Activated naive CD4-positive, alpha-beta T cell treated with anti-CD3 and anti-CD28 coated beads, Interleukin-2, amount 10 ng/mL, durations not matched to agents 7 days and 5 days (primary cell): ENCODE data around the gene PDGFC.

Experiments used
- CTCF ChIA-PET: fragments of 350-600 bp; sonication (Branson Sonifier 250); formaldehyde crosslinking; loops from one replicate; lab custom pipeline; 2021; ENCODE audit warnings: antibody characterized with exemption; lab: Charles Lee
- DNase-seq: peaks from one replicate; pipeline ENCODE4 v3.0.0-alpha.2; 2020
- H3K27ac Mint-ChIP-seq: one replicate; pipeline ENCODE4 v1.8.0; 2021; ENCODE audit warnings: mild to moderate bottlenecking, moderate library complexity, mixed read lengths
- H3K27me3 Mint-ChIP-seq: one replicate; pipeline ENCODE4 v1.8.0; 2021; ENCODE audit warnings: mild to moderate bottlenecking, mixed read lengths
- H3K36me3 Mint-ChIP-seq: one replicate; pipeline ENCODE4 v1.8.0; 2021; ENCODE audit warnings: mixed read lengths
- H3K4me1 Mint-ChIP-seq: one replicate; pipeline ENCODE4 v1.8.0; 2021; ENCODE audit warnings: mixed read lengths
- H3K4me3 Mint-ChIP-seq: one replicate; pipeline ENCODE4 v1.8.0; 2021; ENCODE audit warnings: mild to moderate bottlenecking, moderate library complexity, mixed read lengths
- H3K9me3 Mint-ChIP-seq: one replicate; pipeline ENCODE4 v1.8.0; 2021; ENCODE audit warnings: mixed read lengths

The PDGFC gene

GRCh38 chr4:156774422-156774821 is 197.2 kb downstream of the PDGFC start:
- no peaks in the 10 kb centered on the region for H3K27me3 Mint-ChIP-seq
- no peaks in the 10 kb centered on the region for H3K9me3 Mint-ChIP-seq
- CTCF ChIA-PET: no interaction called here
- H3K4me1 Mint-ChIP-seq: no peaks in the 10 kb centered on the region
- DNase-seq: no peak
- no peak overlapping the region for H3K4me3 Mint-ChIP-seq
- H3K36me3 Mint-ChIP-seq: no peaks in the 10 kb centered on the region
- H3K27ac Mint-ChIP-seq: no peak overlapping the region

- Mint-ChIP-seq H3K36me3 (no peaks in the 10 kb centered on the region), H3K4me3 (no peak overlapping the region), H3K9me3 (no peaks in the 10 kb centered on the region), H3K4me1 (no peaks in the 10 kb centered on the region), H3K27ac (no peak overlapping the region), H3K27me3 (no peaks in the 10 kb centered on the region)
- no peak for DNase-seq
- CTCF ChIA-PET: no interaction called here
These were observed 197.8 kb downstream of the PDGFC start for GRCh38 chr4:156773648-156774357.

GRCh38 chr4:156771171-156771837 is 200.3 kb downstream of the PDGFC start:
- no peaks in the 10 kb centered on the region for H3K36me3 Mint-ChIP-seq
- no peak for DNase-seq
- H3K27me3 Mint-ChIP-seq: no peaks in the 10 kb centered on the region
- CTCF ChIA-PET: no interaction called here
- H3K9me3 Mint-ChIP-seq: no peaks in the 10 kb centered on the region
- no peak overlapping the region for H3K4me3 Mint-ChIP-seq
- no peaks in the 10 kb centered on the region for H3K4me1 Mint-ChIP-seq
- H3K27ac Mint-ChIP-seq: no peak overlapping the region

GRCh38 chr4:156770140-156770539 is 201.5 kb downstream of the PDGFC start:
- CTCF ChIA-PET: no interaction called here
- DNase-seq: no peak
- Mint-ChIP-seq H3K4me3 (no peak overlapping the region), H3K9me3 (no peaks in the 10 kb centered on the region), H3K27me3 (no peaks in the 10 kb centered on the region), H3K27ac (no peak overlapping the region), H3K36me3 (no peaks in the 10 kb centered on the region), H3K4me1 (no peaks in the 10 kb centered on the region)

GRCh38 chr4:156767911-156768415 is 203.6 kb downstream of the PDGFC start:
- CTCF ChIA-PET: interaction anchor here (0.6 kb wide), 1 partner anchor 29 kb away, joined by 3 read pairs; no protein-coding TSS in a partner anchor
- no peak for DNase-seq
- H3K36me3 Mint-ChIP-seq: no peaks in the 10 kb centered on the region
- H3K27ac Mint-ChIP-seq: no peak overlapping the region
- no peak overlapping the region for H3K4me3 Mint-ChIP-seq
- H3K9me3 Mint-ChIP-seq: no peaks in the 10 kb centered on the region
- no peaks in the 10 kb centered on the region for H3K4me1 Mint-ChIP-seq
- no peaks in the 10 kb centered on the region for H3K27me3 Mint-ChIP-seq

GRCh38 chr4:156766846-156767245 is 204.8 kb downstream of the PDGFC start:
- Mint-ChIP-seq H3K27me3 (no peaks in the 10 kb centered on the region), H3K4me1 (no peaks in the 10 kb centered on the region), H3K4me3 (no peak overlapping the region), H3K9me3 (no peaks in the 10 kb centered on the region), H3K27ac (no peak overlapping the region), H3K36me3 (no peaks in the 10 kb centered on the region)
- DNase-seq: no peak
- CTCF ChIA-PET: no interaction called here

- H3K27ac Mint-ChIP-seq: no peak overlapping the region
- CTCF ChIA-PET: no interaction called here
- no peaks in the 10 kb centered on the region for H3K4me1 Mint-ChIP-seq
- no peaks in the 10 kb centered on the region for H3K36me3 Mint-ChIP-seq
- H3K4me3 Mint-ChIP-seq: no peak overlapping the region
- H3K9me3 Mint-ChIP-seq: no peaks in the 10 kb centered on the region
- no peaks in the 10 kb centered on the region for H3K27me3 Mint-ChIP-seq
- no peak for DNase-seq
These were observed 206.3 kb downstream of the PDGFC start for GRCh38 chr4:156765277-156765676.

- CTCF ChIA-PET: no interaction called here
- Mint-ChIP-seq H3K27ac (no peak overlapping the region), H3K4me3 (no peak overlapping the region), H3K9me3 (no peaks in the 10 kb centered on the region), H3K36me3 (no peaks in the 10 kb centered on the region), H3K4me1 (no peaks in the 10 kb centered on the region), H3K27me3 (no peaks in the 10 kb centered on the region)
- no peak for DNase-seq
These were observed 206.8 kb downstream of the PDGFC start for GRCh38 chr4:156764846-156765245.

GRCh38 chr4:156764145-156764544 is 207.5 kb downstream of the PDGFC start:
- Mint-ChIP-seq H3K9me3 (no peaks in the 10 kb centered on the region), H3K36me3 (no peaks in the 10 kb centered on the region), H3K27me3 (no peaks in the 10 kb centered on the region), H3K4me1 (no peaks in the 10 kb centered on the region), H3K27ac (no peak overlapping the region), H3K4me3 (no peak overlapping the region)
- CTCF ChIA-PET: no interaction called here
- DNase-seq: no peak

- Mint-ChIP-seq H3K36me3 (no peaks in the 10 kb centered on the region), H3K9me3 (peaks cover 1% of the 10 kb centered on the region), H3K27ac (no peak overlapping the region), H3K4me1 (no peaks in the 10 kb centered on the region), H3K4me3 (no peak overlapping the region), H3K27me3 (no peaks in the 10 kb centered on the region)
- DNase-seq: no peak
- CTCF ChIA-PET: no interaction called here
These were observed 208.1 kb downstream of the PDGFC start for GRCh38 chr4:156763511-156763910.

GRCh38 chr4:156762851-156763250 is 208.7 kb downstream of the PDGFC start:
- H3K9me3 Mint-ChIP-seq: peaks cover 5% of the 10 kb centered on the region
- CTCF ChIA-PET: no interaction called here
- no peaks in the 10 kb centered on the region for H3K36me3 Mint-ChIP-seq
- H3K4me1 Mint-ChIP-seq: no peaks in the 10 kb centered on the region
- H3K27ac Mint-ChIP-seq: no peak overlapping the region
- no peak overlapping the region for H3K4me3 Mint-ChIP-seq
- no peak for DNase-seq
- H3K27me3 Mint-ChIP-seq: no peaks in the 10 kb centered on the region

- H3K27me3 Mint-ChIP-seq: no peaks in the 10 kb centered on the region
- DNase-seq: no peak
- no peak overlapping the region for H3K27ac Mint-ChIP-seq
- H3K36me3 Mint-ChIP-seq: no peaks in the 10 kb centered on the region
- peaks cover 5% of the 10 kb centered on the region for H3K9me3 Mint-ChIP-seq
- no peak overlapping the region for H3K4me3 Mint-ChIP-seq
- CTCF ChIA-PET: no interaction called here
- H3K4me1 Mint-ChIP-seq: no peaks in the 10 kb centered on the region
These were observed 215.5 kb downstream of the PDGFC start for GRCh38 chr4:156756118-156756517.

GRCh38 chr4:156754832-156755570 is 216.6 kb downstream of the PDGFC start:
- no peak for DNase-seq
- CTCF ChIA-PET: no interaction called here
- H3K4me1 Mint-ChIP-seq: no peaks in the 10 kb centered on the region
- no peak overlapping the region for H3K27ac Mint-ChIP-seq
- no peaks in the 10 kb centered on the region for H3K36me3 Mint-ChIP-seq
- H3K4me3 Mint-ChIP-seq: no peak overlapping the region
- H3K9me3 Mint-ChIP-seq: peaks cover 5% of the 10 kb centered on the region
- no peaks in the 10 kb centered on the region for H3K27me3 Mint-ChIP-seq

- Mint-ChIP-seq H3K9me3 (peaks cover 6% of the 10 kb centered on the region), H3K27ac (no peak overlapping the region), H3K27me3 (no peaks in the 10 kb centered on the region), H3K4me1 (no peaks in the 10 kb centered on the region), H3K4me3 (no peak overlapping the region), H3K36me3 (no peaks in the 10 kb centered on the region)
- no peak for DNase-seq
- CTCF ChIA-PET: no interaction called here
These were observed 220.1 kb downstream of the PDGFC start for GRCh38 chr4:156751486-156751885.
